Epithelial cell of prostate (primary cell): ENCODE measurements around the gene SLC6A11.

Source experiments
- DNase-seq: peaks from one replicate; pipeline ENCODE4 v3.0.0-alpha.2; 2011; ENCODE audit warnings: low read depth, low spot score
- H3K27ac ChIP-seq: fragments of 450-650 bp; 2 replicates; pipeline ENCODE4 v1.5.1; 2017; ENCODE audit warnings: mild to moderate bottlenecking

Gene SLC6A11

DNA sequence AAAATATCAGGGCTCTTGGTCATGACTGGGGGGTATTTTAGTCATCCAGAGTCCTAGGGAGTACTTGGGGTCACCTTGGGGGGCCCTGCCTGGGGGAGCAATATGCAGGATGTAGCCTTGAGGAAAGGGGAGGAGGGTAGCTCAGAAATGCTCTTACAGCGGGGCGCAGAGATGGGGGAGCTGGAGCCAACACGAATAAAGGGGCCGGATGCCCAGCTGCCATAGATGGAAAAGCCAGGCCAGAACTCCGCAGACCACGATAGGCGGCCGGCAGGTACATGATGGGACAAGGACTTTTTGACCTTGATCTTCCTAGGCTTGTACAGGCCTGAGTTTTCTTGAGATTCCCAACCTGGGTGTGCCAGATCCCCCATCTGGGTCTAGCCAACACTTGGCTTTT lies 128.8 kb downstream of the SLC6A11 start:
- DNase-seq = no peak
- no peak overlapping the region for H3K27ac ChIP-seq

DNA sequence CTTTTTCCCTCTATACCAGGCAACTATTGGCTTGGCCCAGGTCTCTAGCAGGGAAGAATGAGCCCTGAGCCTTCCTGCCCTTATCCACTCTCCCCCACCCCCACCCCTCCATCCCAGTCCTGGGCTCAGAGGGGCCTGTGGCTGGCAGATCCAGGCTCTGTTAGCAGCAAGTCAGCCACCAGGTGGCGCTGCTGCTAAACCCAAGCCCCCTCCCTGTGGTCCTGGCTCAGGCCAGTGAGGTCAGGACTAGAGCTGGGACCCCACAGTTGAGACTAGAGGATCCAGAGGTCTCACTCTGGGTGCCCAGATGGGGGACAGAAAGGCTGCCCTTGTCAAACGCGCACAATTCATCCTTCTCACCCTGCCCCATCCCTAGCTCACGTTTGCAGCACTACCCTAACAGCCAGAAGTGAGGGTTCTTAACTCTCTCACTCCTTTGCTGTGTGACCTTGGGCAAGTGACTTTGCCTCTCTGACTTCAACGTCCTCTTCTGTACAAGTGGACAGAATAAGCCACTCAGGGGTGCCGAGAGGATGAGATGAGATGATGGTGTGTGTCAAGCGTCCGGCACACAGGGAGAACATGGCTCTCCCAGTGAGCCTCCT lies 129.8 kb downstream of the SLC6A11 start:
- H3K27ac ChIP-seq = peak overlapping the region; percentile 0
- DNase-seq = no peak

DNA sequence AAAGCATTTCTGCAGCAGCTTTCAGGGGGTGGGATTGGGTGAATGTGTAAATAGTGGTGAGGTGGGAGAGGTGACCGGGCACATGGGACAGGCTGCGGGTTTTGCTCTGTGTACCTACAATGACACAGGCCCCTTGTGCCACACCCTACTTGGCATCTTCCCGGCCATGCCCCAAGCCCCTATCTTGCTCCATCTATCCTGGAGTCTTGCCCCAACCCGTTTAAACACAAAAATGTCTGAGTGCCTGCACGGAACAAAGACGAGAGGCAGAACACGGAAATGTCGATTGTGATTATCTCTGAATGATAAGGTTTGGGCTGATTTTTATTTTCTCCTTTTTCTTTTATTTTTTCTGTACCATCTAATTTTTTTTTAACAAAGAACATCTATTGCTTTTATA lies 130.5 kb downstream of the SLC6A11 start:
- H3K27ac ChIP-seq = peak overlapping the region; percentile 0
- no peak for DNase-seq

DNA sequence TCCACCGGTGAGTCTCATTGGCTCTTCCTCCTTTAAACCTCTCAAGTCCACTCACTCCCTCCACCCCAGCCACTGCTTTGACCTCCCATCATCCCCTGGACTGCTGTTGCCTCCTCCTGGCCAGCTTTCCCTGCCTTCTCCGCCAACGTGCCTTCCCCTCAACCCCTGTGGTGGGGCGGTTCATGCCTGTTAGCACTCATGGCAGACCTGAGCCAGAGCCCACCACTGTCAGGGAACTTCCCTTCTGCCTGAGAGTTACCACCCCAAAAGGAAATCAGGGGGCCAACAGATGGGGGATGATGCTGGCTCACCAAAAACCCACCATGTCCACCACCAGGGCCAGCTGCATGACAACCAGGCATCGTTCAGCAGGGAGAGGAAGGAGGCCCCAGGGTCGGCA lies 132.3 kb downstream of the SLC6A11 start:
- no peak for DNase-seq
- no peak overlapping the region for H3K27ac ChIP-seq

DNA sequence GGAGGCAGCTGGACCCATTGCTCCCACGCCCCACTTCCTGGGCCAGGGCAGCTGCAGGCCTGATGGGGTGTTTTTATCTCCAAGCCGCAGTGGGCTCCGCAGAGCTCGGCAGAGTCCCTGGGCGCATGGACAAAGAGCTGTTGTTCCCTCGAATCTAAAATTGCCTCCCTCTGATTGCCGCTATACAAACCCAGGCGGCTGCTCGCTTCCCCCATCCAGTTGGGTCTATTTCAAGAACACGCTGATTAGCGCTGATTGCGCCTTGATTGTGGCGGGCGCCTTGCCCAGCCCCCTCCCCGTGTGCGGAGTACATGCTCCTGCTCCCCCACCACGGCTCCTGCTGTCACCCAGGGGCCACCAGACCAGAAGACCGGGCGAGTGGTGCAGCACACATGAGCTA lies 133.2 kb downstream of the SLC6A11 start:
- DNase-seq = no peak

DNA sequence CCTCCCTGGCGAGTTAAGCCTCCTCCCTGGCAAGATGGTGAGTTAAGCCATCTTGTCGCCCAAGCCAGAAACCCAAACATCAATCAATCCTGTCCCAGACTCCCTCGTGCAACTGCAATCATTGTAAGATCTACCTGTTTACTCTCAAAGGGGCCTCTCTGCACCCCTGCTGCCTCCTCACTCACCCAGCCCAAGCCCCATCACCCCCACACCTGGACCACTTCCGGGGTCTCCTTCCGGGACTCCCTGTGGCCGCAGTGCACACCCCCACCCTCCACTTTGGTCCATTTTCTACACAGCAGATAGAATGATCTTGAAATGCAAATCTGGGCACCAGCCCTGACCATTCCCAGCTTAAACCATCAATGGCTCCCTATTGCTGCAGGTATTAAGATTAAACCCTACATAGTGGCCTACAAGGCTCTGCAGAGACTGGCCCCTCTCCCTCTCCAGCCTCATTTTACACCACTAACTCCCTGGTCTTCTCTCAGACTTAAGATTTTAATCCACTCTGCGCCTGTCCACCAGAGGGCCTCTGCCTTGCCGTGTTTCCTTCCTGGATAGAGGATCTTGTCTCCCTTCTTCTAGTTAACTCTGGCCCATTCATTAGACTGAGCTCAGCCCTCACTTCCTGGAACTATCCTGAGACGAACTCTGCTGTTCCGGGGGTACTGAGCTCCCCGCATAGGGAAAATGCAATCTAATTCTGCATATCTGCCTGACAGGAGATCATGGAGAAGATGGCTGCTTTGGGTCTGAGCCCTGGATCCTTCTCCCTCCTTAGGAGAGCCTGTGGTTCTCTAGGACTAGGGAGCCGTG lies 134.7 kb downstream of the SLC6A11 start:
- no peak overlapping the region for H3K27ac ChIP-seq
- no peak for DNase-seq

More for the DNA sequence above, 133.2 kb downstream of the SLC6A11 start:
- H3K27ac ChIP-seq = no peak overlapping the region

DNA sequence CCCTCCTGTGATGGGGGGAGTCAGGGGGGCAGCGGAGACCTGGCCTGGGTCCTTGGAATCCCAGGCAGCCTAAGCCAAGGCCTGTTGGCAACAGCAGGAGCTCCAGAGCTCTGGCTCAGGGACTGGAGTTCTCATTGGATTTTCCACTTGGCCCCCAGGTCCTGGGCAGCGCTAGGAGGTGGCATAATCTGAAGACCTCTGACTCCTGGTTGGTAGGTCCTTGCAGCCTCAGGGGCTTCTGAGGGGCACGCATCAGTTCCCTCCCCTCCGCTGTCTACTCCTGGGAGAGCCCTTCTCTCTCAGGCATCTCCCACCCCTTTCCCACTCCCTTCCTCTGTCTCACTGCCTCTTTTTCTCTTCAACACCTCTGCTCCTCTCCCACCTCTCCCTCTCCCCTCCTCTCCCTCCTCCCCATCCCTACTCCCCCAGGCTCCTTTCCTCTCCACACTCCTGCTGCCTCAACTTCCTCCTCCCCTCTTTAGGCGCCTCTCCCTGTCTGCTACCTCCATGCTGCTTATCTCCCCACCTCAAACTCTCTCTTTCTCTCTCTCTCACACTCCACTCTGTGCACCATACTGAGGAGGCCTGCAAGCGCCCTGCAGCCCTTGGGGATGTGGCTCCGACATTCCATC lies 135.4 kb downstream of the SLC6A11 start:
- H3K27ac ChIP-seq = no peak overlapping the region
- no peak for DNase-seq

DNA sequence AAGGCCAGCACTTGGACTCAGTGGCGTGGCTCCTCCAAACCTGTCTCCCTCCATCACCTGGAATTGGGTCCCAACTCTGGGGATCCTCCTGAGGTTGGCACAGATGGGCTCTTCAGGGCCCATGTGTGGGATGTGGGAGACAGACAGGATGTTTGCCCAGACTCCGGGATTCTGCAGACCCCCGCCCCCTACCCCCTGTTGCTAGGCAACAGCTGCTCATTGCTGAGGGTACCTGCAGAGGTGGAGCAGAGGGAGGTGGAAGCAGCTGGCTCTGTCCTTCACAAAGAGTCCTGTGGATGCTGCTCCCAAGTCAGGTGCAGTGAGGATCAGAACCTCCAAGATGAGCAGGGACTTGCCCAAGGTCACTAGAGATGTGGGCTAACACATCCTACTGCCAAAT lies 136.5 kb downstream of the SLC6A11 start:
- no peak overlapping the region for H3K27ac ChIP-seq
- no peak for DNase-seq

DNA sequence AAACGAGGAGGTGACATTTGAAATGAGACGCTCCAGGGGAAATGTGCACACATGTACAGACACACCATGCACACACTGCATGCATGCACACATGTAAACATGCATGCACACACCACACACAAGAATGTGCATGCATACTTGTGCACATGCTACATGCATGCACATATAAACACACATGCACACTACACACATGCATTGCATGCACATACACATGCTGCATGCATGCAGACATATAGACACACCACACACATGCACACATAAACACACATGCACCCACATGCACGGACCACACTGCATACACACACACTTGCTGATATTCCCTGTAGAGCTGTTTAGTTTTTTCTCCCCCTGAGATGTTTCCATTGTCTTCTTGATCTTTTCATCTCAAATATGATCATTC lies 138.7 kb downstream of the SLC6A11 start:
- H3K27ac ChIP-seq = no peak overlapping the region
- DNase-seq = no peak

DNA sequence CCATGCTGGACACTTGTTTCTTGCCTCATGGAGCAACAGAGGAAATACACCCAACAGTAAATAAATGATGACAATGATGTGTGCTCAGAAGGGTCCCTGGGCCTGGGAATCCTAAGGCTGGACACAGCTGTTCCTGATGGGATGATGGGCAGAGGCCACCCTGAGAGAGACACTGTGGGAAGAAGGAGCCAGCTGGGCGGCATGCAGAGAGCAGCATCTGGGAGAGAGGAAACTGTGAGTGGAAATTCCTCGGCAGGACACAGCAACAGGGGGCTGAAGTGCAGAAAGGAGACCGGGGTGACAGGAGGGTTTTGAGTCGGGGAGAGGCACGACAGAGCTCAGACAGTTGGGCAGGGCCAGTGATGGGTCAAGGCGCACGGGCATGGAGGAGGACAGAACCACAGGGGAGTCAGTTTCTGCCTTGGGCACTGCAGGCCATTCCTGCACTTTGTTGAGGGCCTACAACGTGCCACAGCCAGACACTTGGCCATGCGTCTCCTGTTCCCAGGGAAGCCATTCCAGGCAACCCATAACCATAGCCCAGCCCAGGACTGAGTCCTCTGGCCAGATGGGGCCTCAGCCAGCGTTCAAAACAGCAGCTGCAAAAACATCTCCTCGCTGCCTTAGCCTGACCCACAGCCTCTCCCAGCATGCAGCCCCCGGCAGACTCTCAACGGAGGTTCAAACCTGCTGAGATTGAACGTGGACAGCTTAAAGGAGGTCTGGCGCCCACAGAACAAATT lies 139.9 kb downstream of the SLC6A11 start:
- DNase-seq = no peak
- no peak overlapping the region for H3K27ac ChIP-seq

DNA sequence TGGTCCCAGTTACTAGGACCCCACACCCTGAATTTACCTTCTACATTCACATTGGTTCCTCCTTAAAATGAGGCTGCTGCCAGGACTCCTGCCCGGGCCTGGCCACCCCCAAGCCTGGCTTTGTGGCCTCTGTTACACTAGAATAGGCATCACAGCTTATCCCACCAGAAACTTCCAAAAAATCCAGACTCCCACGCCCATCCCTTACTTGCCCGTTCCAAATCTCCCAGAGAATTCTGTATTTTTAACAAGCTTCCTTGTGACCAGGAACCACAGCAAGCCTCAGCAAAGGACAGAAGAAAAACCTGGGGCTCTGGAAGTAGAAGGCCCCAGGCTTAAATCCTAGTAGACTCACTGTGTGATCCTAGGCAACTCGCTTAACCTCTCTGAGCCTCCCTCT lies 140.5 kb downstream of the SLC6A11 start:
- DNase-seq = no peak
- no peak overlapping the region for H3K27ac ChIP-seq

DNA sequence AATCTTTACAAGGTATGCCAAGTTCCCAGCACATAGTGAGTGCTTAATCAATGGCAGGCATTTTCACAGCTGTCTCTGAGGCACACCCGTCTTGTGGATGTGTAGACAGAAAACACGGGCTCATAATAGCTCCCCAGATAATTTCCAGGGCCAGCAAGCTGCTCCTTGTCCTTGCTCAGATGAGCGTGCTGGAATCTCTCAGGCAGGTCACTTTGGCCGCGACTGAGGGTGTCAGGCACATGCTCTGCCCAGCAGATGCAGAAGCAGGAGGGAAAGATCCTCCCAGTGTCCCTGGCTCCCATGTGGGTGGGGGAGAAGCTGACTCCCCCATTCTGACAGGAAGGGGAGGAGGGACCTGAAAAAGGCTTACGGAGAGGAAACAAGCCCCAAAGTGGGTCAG lies 141.0 kb downstream of the SLC6A11 start:
- no peak for DNase-seq
- H3K27ac ChIP-seq = no peak overlapping the region

DNA sequence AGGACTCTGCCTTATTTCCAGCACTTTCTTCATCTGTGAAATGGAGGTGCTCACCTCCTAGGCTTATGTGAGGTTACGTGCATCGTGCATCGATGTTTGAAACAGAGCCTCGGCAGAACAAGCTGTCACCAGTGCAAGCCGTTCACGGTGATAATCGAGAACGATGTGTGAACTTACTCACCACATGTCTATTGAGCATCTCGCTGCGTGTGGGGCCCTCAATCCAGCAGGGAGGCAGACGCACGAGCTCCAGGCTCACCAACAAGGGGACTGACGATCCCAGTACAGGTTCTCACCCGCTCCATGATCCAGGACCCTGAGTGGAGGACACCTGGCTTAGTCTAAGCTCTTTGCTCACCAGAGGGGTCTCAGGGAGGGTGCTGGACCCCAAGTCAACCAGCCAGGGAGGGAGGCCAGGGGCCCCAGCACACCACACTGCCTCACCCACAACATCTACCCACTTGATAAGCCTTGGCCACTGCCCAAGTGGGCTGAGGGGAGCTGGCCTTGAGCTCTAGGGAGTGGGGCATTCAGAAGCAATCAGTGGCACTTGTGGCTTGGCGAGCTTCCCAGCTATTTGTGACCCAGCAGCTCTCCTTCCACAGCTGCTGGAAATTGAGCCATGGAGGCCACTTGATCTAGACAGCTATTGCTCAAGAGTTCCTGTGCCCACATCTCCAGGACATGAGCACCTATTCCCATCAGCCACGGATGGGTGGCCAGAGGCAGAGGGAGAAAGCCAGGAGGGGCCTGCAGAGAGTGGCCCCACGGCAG lies 142.1 kb downstream of the SLC6A11 start:
- DNase-seq = no peak
- no peak overlapping the region for H3K27ac ChIP-seq

DNA sequence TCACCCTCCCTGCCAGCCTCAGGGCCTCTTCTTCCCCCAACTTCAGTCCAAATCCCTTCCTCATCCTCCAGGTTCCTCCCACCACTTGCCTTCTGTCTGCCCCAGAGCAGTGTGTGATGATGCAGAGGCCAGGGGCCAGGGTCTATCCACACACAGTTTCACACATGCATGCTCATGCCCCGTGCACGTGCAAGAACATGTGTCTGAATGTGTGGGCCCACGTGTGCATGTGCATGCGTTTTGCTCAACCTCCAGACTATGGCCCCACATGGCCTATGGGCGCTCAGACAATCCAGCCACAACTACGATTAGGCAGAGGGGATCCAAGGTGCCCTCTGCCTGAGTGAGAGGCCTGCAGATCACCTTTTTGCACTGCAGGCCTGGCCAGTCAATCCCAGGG lies 144.2 kb downstream of the SLC6A11 start:
- H3K27ac ChIP-seq = no peak overlapping the region
- DNase-seq = no peak

DNA sequence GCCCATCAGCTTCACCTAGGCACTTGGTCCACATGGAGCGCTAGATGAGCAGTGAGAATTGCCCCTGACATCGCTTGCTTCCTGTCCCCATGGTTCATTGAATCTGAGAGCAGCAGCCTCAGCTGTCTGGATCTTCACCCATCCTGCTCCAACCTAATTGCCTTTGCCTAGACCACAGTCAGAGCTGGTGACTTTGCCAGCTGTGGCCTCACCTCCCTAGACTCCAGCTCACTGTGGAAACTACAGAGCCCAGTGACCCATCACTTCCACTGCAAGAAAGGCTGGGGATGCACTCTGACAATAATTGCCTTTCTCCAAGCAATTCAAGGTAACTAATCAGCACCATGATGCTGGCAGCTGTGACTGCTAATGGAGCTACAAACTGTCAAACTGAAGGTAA lies 145.9 kb downstream of the SLC6A11 start:
- DNase-seq = no peak
- H3K27ac ChIP-seq = no peak overlapping the region

DNA sequence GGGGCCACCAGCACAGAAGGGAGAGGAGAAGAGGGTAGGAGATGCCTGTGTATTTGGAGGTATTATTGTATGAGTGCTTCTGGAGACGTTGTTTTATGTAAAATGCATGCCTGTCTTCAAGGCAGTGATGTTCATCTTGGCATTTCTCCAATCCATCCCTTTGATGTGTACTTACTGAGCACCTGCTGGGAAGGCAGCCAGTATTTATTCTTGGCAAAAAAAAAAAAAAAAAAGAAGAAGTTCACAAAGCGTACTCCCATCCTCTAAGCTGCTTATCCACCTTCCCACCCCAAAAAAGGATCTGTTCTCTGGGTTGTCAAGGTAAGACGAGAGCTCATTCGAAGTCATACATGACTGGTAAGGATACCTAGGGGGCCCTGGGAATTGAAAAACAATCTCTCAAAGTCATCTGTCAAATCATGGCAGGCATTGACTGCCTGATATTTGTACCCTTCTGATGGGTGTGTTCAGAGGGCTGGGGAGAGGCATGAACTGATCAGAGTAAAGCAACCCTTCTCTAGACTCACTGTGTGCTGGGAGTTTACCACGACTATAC lies 146.5 kb downstream of the SLC6A11 start:
- DNase-seq = no peak
- H3K27ac ChIP-seq = no peak overlapping the region

DNA sequence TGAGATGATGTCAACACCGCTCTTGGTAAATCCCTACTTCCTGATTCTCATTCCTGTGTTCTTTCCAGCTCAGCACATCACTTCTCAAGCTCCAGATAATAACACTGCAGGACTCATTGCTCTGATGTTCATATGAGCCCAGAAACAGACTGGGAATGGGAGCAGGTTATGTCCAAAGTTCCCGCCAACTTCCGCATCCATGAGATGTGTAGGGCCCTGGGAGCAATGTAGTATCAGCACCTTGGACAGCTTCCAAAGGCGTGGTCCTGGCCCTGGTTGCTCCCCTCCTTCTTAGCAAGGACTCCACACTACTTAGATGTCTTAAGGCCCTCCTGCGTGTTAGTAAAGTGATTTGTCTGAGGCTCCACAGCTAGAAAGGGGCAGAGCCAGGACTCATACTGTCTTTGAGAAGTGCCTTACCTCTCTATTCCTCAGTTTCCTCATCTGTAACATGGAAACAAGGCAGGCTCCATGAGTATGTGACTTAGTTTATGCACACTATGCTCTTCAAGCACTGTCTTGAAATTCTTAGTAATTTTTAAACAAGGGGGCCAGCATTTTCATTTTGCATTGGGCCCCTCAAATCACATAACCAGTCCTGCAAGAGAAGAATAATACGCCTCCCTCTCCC lies 148.6 kb downstream of the SLC6A11 start:
- H3K27ac ChIP-seq = no peak overlapping the region
- DNase-seq = no peak

DNA sequence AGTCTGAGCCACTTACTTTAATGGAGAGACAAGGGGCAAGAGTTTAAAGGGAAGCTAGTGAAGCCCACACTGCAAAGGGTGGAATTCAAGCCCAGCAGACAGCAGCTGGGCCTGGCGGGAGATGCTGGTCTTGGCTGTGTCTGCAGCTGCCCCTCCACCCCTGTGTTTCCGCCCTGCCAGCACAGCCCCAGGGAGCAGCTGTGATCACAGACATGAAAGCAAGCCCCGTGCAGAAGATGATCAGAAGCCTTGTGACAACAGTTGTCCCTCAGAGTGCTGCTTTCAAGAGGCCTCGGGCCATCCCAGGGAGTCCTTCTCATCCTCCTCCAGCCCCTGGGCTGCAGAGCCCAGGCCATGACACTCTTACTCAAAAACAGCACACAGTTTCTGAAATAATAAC lies 152.4 kb downstream of the SLC6A11 start:
- no peak overlapping the region for H3K27ac ChIP-seq
- DNase-seq = no peak

DNA sequence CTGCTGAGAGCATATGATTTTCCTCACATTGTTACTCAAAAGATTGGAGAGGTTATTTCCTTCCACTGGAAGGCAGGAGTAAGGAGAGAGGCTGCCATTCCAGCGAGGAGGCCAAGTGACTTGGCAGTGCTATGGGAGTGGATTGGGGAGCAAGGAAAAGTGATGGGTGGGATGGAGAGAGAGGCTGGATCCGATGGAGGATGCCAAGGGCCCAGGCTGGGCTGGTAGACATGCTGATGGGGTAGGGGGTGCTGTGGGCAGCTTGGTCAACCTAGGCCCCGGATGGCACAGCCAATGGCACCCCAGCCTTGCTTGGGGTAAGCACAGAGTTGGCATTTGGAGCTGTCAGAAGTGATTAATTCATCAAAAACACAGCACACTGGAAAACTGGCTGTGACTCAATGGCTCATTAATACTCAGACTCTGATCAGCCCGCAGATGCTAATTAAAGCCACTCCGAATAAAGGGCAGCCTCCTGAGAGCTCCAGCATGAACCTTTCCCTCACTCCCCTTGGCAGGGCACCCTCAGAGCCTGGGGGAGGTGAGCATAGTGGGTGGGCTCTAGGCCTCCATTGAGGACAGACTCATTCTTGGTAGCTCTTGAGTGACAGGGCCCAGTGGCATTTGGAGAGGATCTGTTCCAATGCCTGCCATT lies 154.4 kb downstream of the SLC6A11 start:
- no peak overlapping the region for H3K27ac ChIP-seq
- DNase-seq = no peak
